Endothelial cell of umbilical vein (primary cell): ENCODE data around the gene CCDC93. TPM values are rescaled to one million over a fixed set of nuclear protein-coding genes. Genes with fewer than 3 reads are reported as not detected.

ENCODE experiments used
- BruUV-seq: library from RNA; stranded (reverse); fragments of 400-500 nt; replicated peaks from 2 replicates; lab custom pipeline; 2021; lab: Mats Ljungman, UMichigan
- CTCF ChIA-PET: fragments of 300-600, 350-600 bp; sonication (Branson Sonifier 250); formaldehyde crosslinking; loops from one replicate; lab custom pipeline; 2021; ENCODE audit warnings: antibody characterized with exemption, inconsistent platforms; lab: Charles Lee
- POLR2A ChIA-PET: fragments of 300-600, 350-600 bp; sonication (Branson Sonifier 250); formaldehyde crosslinking; loops from one replicate; lab custom pipeline; 2021; ENCODE audit warnings: antibody characterized with exemption, inconsistent platforms; lab: Charles Lee
- DNase-seq: peaks from one replicate; pipeline ENCODE4 v3.0.0-alpha.2; 2011; ENCODE audit warnings: low read depth, low spot score
- FAIRE-seq: peaks from 2 replicates; lab custom pipeline; 2011; peaks lifted over from hg19 to GRCh38; lab: Jason Lieb, UNC
- H2AFZ ChIP-seq: 2 replicates; pipeline ENCODE4 v1.6.0; 2012; ENCODE audit warnings: low read depth, low read length, control low read depth, inconsistent platforms
- H3K27ac ChIP-seq: 2 replicates; pipeline ENCODE4 v1.5.1; 2011; ENCODE audit warnings: low read depth, mild to moderate bottlenecking, control low read depth, low read length, moderate library complexity; ENCODE audit not compliant: insufficient read depth
- H3K27me3 ChIP-seq, 2 experiments: 2 replicates each; pipeline versions ENCODE4 v1.6.0 to v1.6.1; 2011; ENCODE audit warnings: low read length in 2 of 2, mixed read lengths in 1 of 2; ENCODE audit not compliant: control insufficient read depth in 2 of 2, insufficient read depth in 2 of 2
- H3K36me3 ChIP-seq, 2 experiments: 2 replicates in 1 of 2; 3 replicates in 1 of 2; pipeline ENCODE4 v1.5.1; 2011; ENCODE audit warnings: low read length in 2 of 2, mild to moderate bottlenecking in 1 of 2, moderate library complexity in 1 of 2; ENCODE audit not compliant: control insufficient read depth in 2 of 2, insufficient read depth in 2 of 2; ENCODE audit errors: extremely low read depth in 1 of 2
- H3K4me1 ChIP-seq: 3 replicates; pipeline ENCODE4 v1.5.1; 2011; ENCODE audit warnings: mild to moderate bottlenecking, low read length; ENCODE audit not compliant: control insufficient read depth, insufficient read depth; ENCODE audit errors: extremely low read depth
- H3K4me2 ChIP-seq: 2 replicates; pipeline ENCODE4 v1.6.1; 2011; ENCODE audit warnings: low read length, control low read depth, mixed read lengths; ENCODE audit not compliant: insufficient read depth
- H3K4me3 ChIP-seq, 3 experiments: fragments of 200-600 bp in 1 of 3; sonication (generic), shearing (Covaris generic) in 1 of 3; replicated peaks in 1 of 3; 2 replicates each; pipeline ENCODE4 v1.5.1; 2011 to 2016; ENCODE audit warnings: control low read depth in 3 of 3, low read length in 3 of 3, mild to moderate bottlenecking in 2 of 3, inconsistent platforms in 1 of 3, low read depth in 1 of 3, moderate library complexity in 1 of 3; ENCODE audit not compliant: insufficient read depth in 1 of 3
- H3K79me2 ChIP-seq: 2 replicates; pipeline ENCODE4 v1.6.0; 2012; ENCODE audit warnings: low read length, inconsistent platforms; ENCODE audit not compliant: control insufficient read depth, insufficient read depth
- H3K9ac ChIP-seq: replicated peaks from 2 replicates; pipeline ENCODE3; 2011; ENCODE audit warnings: low read length, control low read depth; ENCODE audit not compliant: insufficient read depth; ENCODE audit errors: extremely low read depth
- H3K9me1 ChIP-seq: replicated peaks from 3 replicates; pipeline ENCODE4 v1.6.0; 2011; ENCODE audit warnings: mild to moderate bottlenecking, low read length; ENCODE audit not compliant: control insufficient read depth, insufficient read depth; ENCODE audit errors: extremely low read depth
- H3K9me3 ChIP-seq: replicated peaks from 2 replicates; pipeline ENCODE4 v1.5.1; 2012; ENCODE audit warnings: low read length, inconsistent platforms; ENCODE audit not compliant: control insufficient read depth, insufficient read depth
- H4K20me1 ChIP-seq: replicated peaks from 2 replicates; pipeline ENCODE3; 2011; ENCODE audit warnings: mild to moderate bottlenecking, low read length; ENCODE audit not compliant: control insufficient read depth, insufficient read depth; ENCODE audit errors: extremely low read depth
- CTCF ChIP-seq, 2 donors: IDR thresholded peaks; 1 replicate in 1 of 2; 2 replicates in 1 of 2; pipeline ENCODE4 v1.5.1; 2011; ENCODE audit warnings: low read length in 2 of 2, mild to moderate bottlenecking in 2 of 2, moderate library complexity in 2 of 2, control low read depth in 1 of 2, inconsistent platforms in 1 of 2, low read depth in 1 of 2; ENCODE audit not compliant: insufficient read depth in 1 of 2; ENCODE audit errors: extremely low read depth in 1 of 2
- EZH2 ChIP-seq: IDR thresholded peaks from 2 replicates; pipeline ENCODE4 v1.6.1; 2012; ENCODE audit warnings: borderline replicate concordance, low read depth, mild to moderate bottlenecking, moderate library complexity, low read length, inconsistent platforms; ENCODE audit not compliant: severe bottlenecking
- FOS ChIP-seq: IDR thresholded peaks from 2 replicates; pipeline ENCODE4 v1.6.1; 2011; ENCODE audit warnings: mild to moderate bottlenecking, low read length, moderate library complexity, borderline replicate concordance; ENCODE audit not compliant: insufficient read depth
- GATA2 ChIP-seq: IDR thresholded peaks from 2 replicates; pipeline ENCODE4 v1.7.0; 2011; ENCODE audit warnings: low read depth, mild to moderate bottlenecking, moderate library complexity, mixed read lengths, low read length; ENCODE audit not compliant: insufficient read length, insufficient read depth
- JUN ChIP-seq: IDR thresholded peaks from 2 replicates; pipeline ENCODE4 v1.6.1; 2011; ENCODE audit warnings: borderline replicate concordance, low read depth; ENCODE audit not compliant: insufficient read length, insufficient read depth
- MAX ChIP-seq: IDR thresholded peaks from 2 replicates; pipeline ENCODE4 v1.6.1; 2011; ENCODE audit not compliant: insufficient read depth, insufficient read length
- MYC ChIP-seq: IDR thresholded peaks from one replicate; pipeline ENCODE4 v1.6.1; 2011; ENCODE audit warnings: mild to moderate bottlenecking, low read depth, low read length
- POLR2A ChIP-seq: IDR thresholded peaks from 2 replicates; pipeline ENCODE4 v1.6.1; 2012; ENCODE audit warnings: low read depth, mild to moderate bottlenecking, control low read depth, low read length
- POLR2AphosphoS5 ChIP-seq: IDR thresholded peaks from 2 replicates; pipeline ENCODE4 v1.6.1; 2012; ENCODE audit warnings: low read depth, mild to moderate bottlenecking, control low read depth, low read length, moderate library complexity; ENCODE audit not compliant: insufficient read depth
- dilution Hi-C: fragments of 300-500 bp; cut with MboI; formaldehyde crosslinking; loops from one replicate; pipeline ENCODE4 v1.15.0; 2019; ENCODE audit warnings: low sequenced_read_pairs; ENCODE audit not compliant: extremely low pct_ligation_motif_present
- intact Hi-C: fragments of 100-400 bp; cut with micrococcal nuclease; formaldehyde crosslinking; loops from one replicate; pipeline ENCODE4 v1.10.0; 2022
- polyA plus RNA-seq, 4 experiments: library from polyadenylated mRNA; depleted of rRNA in 3 of 4; stranded (reverse) in 3 of 4; unstranded in 1 of 4; fragments of >200 nt; gene quantifications; 2 replicates each; pipeline versions ENCODE4 v1.2.1 to v1.2.3, GENCODE V29; 2011 to 2012; ENCODE audit warnings: missing spikeins in 1 of 4
- total RNA-seq: library from RNA; stranded (reverse); gene quantifications from 2 replicates; pipeline ENCODE4 v1.2.3, GENCODE V29; 2021

Gene CCDC93
- total and polyA plus RNA-seq, 2 donors (not counting 3 experiments of a cell fraction or from before 2014, with no cell fraction given) = 13.8 to 35.1 TPM

DNA sequence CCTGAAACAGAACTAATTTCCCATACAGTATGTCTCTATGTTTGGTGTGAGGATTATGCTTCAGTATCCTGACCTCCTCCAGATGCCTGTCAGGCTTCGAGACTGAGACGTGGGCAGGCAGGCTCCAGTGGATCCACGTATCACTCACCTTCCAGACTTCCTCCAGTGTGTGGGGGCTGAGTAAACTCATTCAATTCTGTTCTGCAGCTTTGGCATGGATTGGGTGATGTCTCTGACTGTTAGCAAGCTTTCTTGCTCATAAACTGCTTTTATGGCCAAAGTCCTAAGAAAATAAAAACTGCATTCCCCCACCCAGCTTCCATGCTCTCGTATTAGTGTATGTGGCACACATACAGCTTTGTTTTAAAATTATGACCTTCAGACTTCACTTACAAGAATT, 53.6 kb downstream of the CCDC93 start:
- H3K4me3 ChIP-seq = no peak overlapping the region
- DNase-seq = peak; percentile 70
- no peaks in the 10 kb centered on the region for H3K9me3 ChIP-seq
- H3K9me1 ChIP-seq = no peaks in the 10 kb centered on the region
- no TSS peak for BruUV-seq
- H2AFZ ChIP-seq = no peak overlapping the region
- no peak overlapping the region for H3K27ac ChIP-seq
- H3K79me2 ChIP-seq = no peaks in the 10 kb centered on the region
- dilution Hi-C loops (no loop called here), intact Hi-C loops (no loop called here)
- H3K4me2 ChIP-seq = no peak overlapping the region
- peaks cover 37% of the 10 kb centered on the region for H3K4me1 ChIP-seq
- H3K9ac ChIP-seq = no peak overlapping the region
- ChIA-PET CTCF (interaction anchor here (0.7 to 6.6 kb wide), 6 partner anchors 10 to 145 kb away, joined by 3 to 63 read pairs (median 6); partner anchors contain the start of gene DDX18), POLR2A (no interaction called here)
- no peaks in the 10 kb centered on the region for H4K20me1 ChIP-seq
- TF ChIP-seq CTCF (IDR thresholded peaks at IDR 0.05; ENCODE audit: extremely low read depth in 1 of 2, insufficient read depth in 1 of 2, low read depth in 1 of 2, low read length in 2 of 2) = no peak
- TF ChIP-seq MYC = no peak
- no peak for TF ChIP-seq FOS
- TF ChIP-seq EZH2 = no peak
- FAIRE-seq = peak; percentile 44
- H3K27me3 ChIP-seq = no peaks in the 10 kb centered on the region
- H3K36me3 ChIP-seq = no peaks in the 10 kb centered on the region

- TF ChIP-seq POLR2A (no peak), JUN (peak; percentile 69), MAX (no peak), MYC (no peak), CTCF (IDR thresholded peaks at IDR 0.05; ENCODE audit: extremely low read depth in 1 of 2, insufficient read depth in 1 of 2, low read depth in 1 of 2, low read length in 2 of 2) (no peak), POLR2AphosphoS5 (peak; percentile 68), FOS (peak; percentile 22), GATA2 (peak; percentile 98)
- DNase-seq (peak; percentile 88), FAIRE-seq (peak; percentile 96)
- no TSS peak for BruUV-seq
- no peaks in the 10 kb centered on the region for H3K9me3 ChIP-seq
- no peak overlapping the region for H2AFZ ChIP-seq
- H3K27me3 ChIP-seq = no peaks in the 10 kb centered on the region
- H3K27ac ChIP-seq = peak overlapping the region; percentile 86
- H3K36me3 ChIP-seq = peaks cover 5% of the 10 kb centered on the region in 2 experiments
- H3K4me2 ChIP-seq = peak overlapping the region; percentile 43
- ChIA-PET POLR2A (interaction anchor here (1.2 kb wide), 1 partner anchor 102 kb away, joined by 4 read pairs; no protein-coding TSS in a partner anchor), CTCF (interaction anchor here (0.7 to 6.6 kb wide), 6 partner anchors 10 to 144 kb away, joined by 3 to 63 read pairs (median 5); partner anchors contain the start of gene DDX18)
- H4K20me1 ChIP-seq = no peaks in the 10 kb centered on the region
- no peaks in the 10 kb centered on the region for H3K9me1 ChIP-seq
- H3K4me3 ChIP-seq = no peak overlapping the region
- dilution Hi-C loops (no loop called here), intact Hi-C loops (loop anchor here (1.0 to 2.0 kb wide), 5 partner anchors 45 to 155 kb away; partner anchors contain the start of gene DDX18)
- H3K9ac ChIP-seq = peak overlapping the region; percentile 22
- H3K79me2 ChIP-seq = no peaks in the 10 kb centered on the region
- H3K4me1 ChIP-seq = peaks cover 37% of the 10 kb centered on the region
Observed at GRCh38 chr2:117958186-117958585, 55.7 kb downstream of the CCDC93 start.
